DMS114 treated with DMSO at 0.1 percent for 48 hours (cell line): Measurements from ENCODE around the gene AVPR1B.
A peak's percentile ranks its signal among the peaks of the same experiment; 100 is the strongest.

Experiments
- DNase-seq: peaks from one replicate; lab custom pipeline; 2025; ENCODE audit not compliant: unreplicated experiment; lab: John Stamatoyannopoulos, UW

Gene AVPR1B

DNA sequence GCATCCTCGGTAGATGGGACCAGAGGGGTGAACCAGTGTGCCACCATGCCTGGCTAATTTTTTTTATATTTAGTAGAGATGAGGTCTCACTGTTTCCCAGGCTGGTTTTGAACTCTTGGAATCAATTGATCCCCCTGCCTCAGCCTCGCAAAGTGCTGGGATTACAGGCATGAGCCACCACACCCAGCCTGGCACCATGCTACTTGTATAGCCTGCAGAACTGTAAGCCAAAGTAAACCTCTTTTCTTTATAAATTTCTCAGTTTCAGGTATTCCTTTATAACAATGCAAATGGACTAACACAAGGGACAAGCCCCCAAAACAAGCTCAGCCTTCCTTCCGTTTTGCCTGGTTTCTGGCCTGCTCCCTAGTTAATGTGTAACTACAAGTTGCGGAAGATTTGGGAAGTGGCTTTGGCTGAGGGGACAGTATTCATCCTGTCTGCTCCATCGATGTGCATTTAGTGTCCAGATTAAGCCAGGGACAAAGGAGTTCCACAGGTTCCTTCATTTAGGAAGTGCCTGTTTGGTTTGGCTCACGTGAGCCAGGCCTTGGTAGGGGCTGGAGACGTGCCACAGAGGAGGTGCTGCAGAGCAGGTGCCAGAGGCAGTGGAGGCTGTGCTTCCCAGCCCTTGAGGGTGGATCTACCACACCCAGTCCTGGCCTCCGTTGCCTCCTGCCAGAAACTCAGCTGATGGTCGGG, 4.4 kb downstream of the AVPR1B start:
- no peak for DNase-seq

DNA sequence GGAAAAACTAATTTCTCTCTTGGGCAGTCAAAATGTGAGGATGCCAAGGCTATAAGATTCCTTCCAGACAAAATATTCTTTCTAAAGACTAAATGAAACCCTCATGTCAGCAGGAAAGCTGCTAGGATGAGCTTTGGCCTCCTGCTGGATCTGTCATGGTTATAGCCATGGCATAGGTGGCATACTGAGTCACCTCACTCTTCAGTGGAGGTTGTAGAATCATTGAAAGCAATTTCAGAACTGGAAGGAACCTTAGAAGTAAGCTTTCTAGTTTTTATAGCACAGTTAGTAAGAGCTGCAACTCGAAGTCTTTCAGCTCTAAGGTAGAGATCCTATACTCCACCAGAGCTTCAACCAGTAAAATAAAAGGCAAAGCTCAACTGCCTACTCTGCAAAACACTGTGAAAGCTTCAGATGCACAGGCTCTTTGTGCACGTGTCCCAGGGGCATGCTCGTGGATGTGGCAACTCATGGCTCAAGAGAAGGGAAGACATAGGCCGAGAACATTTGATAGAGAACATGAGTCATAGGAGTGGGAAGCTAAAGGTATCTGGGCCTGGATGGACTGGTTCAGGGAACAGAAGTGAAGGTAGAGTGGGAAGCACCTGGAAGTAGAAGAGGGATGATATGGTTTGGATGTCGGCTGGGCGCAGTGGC, 5.8 kb downstream of the AVPR1B start:
- DNase-seq, result no peak

DNA sequence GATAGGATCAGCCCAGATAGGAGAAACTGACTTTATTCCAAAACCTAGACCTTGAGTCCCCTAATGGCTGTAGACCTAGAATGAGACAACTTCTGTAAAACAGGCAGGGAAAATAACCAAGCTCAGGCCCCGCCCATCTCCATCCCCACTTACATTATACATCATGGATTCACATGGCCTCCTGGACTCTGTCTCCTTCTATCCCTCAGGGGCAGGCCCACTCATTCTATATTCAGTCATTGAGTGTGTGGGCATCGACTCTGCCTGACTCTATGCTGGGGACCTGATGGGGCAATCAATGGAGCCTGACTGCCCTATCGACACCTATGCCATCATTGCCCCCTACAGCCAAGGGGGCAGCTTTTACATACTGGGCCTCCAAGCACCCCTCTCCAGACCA, 6.4 kb downstream of the AVPR1B start:
- DNase-seq, result no peak

DNA sequence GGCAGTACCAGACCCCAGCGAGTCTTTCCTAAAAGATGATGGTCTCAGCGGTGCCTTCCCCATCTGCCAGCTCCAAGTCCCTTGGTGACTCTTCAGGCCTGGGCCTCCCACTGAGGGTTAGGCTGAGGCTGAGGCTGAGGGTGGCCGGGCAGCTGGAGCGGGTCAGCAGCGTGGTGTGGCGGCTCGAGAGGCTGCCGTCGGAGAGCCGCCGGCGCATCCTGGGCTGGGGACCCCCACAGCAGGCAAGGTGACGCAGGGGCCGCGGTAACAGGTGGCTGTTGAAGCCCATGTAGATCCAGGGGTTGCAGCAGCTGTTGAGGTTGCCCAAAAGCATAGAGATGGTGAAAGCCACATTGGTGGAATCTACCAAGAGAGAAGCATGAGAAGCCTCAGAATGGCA, 7.0 kb downstream of the AVPR1B start:
- no peak for DNase-seq

GRCh38 chr1:206109718-206110117, 7.5 kb downstream of the AVPR1B start:
- no peak for DNase-seq

GRCh38 chr1:206108635-206109034, 8.6 kb downstream of the AVPR1B start:
- DNase-seq, result no peak

GRCh38 chr1:206107168-206107544, 10.0 kb downstream of the AVPR1B start:
- DNase-seq, result no peak

- DNase-seq, result peak; percentile 51
These were observed 10.6 kb downstream of the AVPR1B start for GRCh38 chr1:206106328-206107167.

- DNase-seq, result no peak
These were observed 11.7 kb downstream of the AVPR1B start for GRCh38 chr1:206105464-206105995.

DNA sequence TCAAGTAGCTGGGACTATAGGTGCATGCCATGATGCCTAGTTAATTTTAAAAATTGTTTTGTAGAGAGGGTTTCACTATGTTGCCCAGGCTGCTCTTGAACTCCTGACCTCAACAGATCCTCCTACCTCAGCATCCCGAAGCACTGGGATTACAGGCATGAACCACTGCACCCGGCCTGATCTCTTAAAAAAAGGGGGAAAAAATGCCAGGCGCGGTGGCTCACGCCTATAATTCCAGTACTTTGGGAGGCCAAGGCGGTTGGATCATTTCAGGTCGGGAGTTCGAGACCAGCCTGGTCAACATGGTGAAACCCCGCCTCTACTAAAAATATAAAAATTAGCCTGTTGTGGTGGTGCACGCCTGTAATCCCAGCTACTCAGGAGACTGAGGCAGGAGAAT, 13.2 kb downstream of the AVPR1B start:
- no peak for DNase-seq

GRCh38 chr1:206102292-206102936, 14.8 kb downstream of the AVPR1B start:
- DNase-seq, result no peak

- DNase-seq, result no peak
These were observed 15.7 kb downstream of the AVPR1B start for GRCh38 chr1:206101351-206102045.

- DNase-seq, result no peak
These were observed 16.9 kb downstream of the AVPR1B start for GRCh38 chr1:206100226-206100815.

DNA sequence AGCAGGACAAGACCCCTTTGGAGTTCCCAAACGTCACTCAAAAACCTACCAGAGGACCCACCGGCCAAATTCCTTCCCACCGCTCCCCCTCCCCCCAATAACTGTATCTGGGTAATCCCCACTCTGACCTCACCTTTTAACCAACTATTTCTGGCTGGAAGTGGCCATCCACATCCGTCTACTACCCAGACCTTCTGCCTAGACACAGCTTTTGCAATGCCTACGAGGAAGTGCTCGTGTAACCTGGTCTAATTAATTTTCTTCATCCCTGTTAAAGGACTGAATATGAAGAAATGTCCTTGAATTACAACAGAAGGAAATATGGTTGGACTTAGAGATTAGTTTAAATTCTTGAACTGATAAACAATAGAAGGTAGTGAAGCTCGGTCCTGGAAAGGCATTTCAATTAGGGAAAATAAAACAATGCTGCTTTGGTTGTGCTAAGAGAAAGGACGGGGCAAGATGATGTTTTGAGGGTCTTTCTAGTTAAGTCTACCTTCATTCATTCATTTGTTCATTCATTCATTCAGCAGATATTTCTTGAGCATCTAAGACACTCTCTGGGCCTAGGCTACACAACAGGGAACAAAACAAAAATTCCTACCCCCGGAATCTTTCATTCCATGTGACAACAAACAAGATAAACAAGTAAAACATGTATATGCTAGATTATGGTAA, 18.8 kb downstream of the AVPR1B start:
- no peak for DNase-seq

GRCh38 chr1:206097381-206097780, 19.8 kb downstream of the AVPR1B start:
- no peak for DNase-seq

- no peak for DNase-seq
These were observed 23.2 kb downstream of the AVPR1B start for GRCh38 chr1:206094024-206094423.

- no peak for DNase-seq
These were observed 27.8 kb downstream of the AVPR1B start for GRCh38 chr1:206089341-206089740.

DNA sequence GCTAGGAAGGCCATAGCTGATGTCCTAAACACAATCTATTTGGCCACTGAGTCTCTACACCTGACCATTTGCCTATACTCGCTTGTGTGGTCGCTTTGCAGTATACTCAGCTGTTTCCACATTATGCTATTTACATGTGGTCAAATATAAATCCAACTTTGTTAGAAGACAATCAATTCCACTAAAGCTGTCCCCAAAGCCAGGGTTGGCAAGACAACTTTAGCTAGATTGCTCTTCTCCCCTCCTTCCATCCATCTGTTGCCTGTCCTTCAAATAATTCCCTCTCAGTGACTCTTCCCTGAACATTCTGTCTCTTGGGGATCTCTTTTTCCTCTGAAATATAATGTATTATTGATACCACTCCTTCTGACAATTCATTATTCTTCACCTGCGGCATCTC, 30.1 kb downstream of the AVPR1B start:
- DNase-seq, result no peak

- DNase-seq, result no peak
These were observed 33.4 kb downstream of the AVPR1B start for GRCh38 chr1:206083750-206084149.
